Kidney epithelial cell (primary cell): ENCODE results near the gene SLC38A1. TPM values are rescaled to one million over a fixed set of nuclear protein-coding genes. Genes with fewer than 3 reads are reported as not detected.
A peak's percentile ranks its signal among the peaks of the same experiment; 100 is the strongest.
"Not testable (repeated sequence)": the region's sequence is repeated elsewhere in the genome, so short reads cannot be mapped to it uniquely, and the experiment has no call there.

Experiments used
- DNase-seq: peaks from one replicate; pipeline ENCODE4 v3.0.0-alpha.2; 2010; ENCODE audit warnings: low read depth
- H3K27me3 ChIP-seq: 2 replicates; pipeline ENCODE4 v1.6.0; 2011; ENCODE audit warnings: low read length; ENCODE audit not compliant: control insufficient read depth, insufficient read depth
- H3K36me3 ChIP-seq: 2 replicates; pipeline ENCODE4 v1.5.1; 2011; ENCODE audit warnings: low read length; ENCODE audit not compliant: control insufficient read depth, insufficient read depth
- H3K4me3 ChIP-seq: 2 replicates; pipeline ENCODE4 v1.5.1; 2011; ENCODE audit warnings: low read depth, mild to moderate bottlenecking, control low read depth, low read length
- total RNA-seq: library from RNA; depleted of rRNA; stranded (reverse); fragments of >200 nt; gene quantifications from 2 replicates; pipeline ENCODE4 v1.2.3, GENCODE V29; 2015
- TF ChIP-seq, protein P1 (sequence below): IDR thresholded peaks from 2 replicates; pipeline ENCODE4 v1.5.1; 2011; ENCODE audit warnings: mild to moderate bottlenecking, moderate library complexity, low read length, control low read depth, inconsistent platforms; ENCODE audit not compliant: insufficient read depth, poor library complexity, severe bottlenecking

Gene SLC38A1
- total RNA-seq, 1 donor from 2014 or later, result 245 TPM

DNA sequence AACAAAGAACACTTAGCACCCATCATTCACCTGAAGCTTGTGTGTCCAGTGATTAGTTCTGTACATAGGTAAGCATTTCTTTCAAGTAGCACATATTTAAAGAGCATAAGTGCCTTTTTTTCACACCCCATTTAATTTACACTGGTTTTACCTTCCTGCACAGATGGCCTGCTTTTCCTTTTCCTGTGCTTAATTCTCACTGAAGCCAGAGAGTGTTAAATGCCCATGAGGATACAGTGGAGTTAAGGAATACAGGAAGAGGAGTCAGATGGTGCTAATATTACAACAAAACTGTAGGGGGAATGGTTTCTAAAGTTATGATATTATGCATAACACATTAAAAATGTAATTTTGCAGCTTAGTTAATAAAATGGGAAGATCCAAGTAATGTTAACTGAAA, 31.0 kb upstream of the SLC38A1 start:
- DNase-seq, result no peak
- H3K4me3 ChIP-seq, result no peak overlapping the region
- TF ChIP-seq, protein P1, sequence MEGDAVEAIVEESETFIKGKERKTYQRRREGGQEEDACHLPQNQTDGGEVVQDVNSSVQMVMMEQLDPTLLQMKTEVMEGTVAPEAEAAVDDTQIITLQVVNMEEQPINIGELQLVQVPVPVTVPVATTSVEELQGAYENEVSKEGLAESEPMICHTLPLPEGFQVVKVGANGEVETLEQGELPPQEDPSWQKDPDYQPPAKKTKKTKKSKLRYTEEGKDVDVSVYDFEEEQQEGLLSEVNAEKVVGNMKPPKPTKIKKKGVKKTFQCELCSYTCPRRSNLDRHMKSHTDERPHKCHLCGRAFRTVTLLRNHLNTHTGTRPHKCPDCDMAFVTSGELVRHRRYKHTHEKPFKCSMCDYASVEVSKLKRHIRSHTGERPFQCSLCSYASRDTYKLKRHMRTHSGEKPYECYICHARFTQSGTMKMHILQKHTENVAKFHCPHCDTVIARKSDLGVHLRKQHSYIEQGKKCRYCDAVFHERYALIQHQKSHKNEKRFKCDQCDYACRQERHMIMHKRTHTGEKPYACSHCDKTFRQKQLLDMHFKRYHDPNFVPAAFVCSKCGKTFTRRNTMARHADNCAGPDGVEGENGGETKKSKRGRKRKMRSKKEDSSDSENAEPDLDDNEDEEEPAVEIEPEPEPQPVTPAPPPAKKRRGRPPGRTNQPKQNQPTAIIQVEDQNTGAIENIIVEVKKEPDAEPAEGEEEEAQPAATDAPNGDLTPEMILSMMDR, result no peak
- no peaks in the 10 kb centered on the region for H3K36me3 ChIP-seq
- H3K27me3 ChIP-seq, result no peaks in the 10 kb centered on the region

- H3K36me3 ChIP-seq, result no peaks in the 10 kb centered on the region
- H3K4me3 ChIP-seq, result no peak overlapping the region
- no peaks in the 10 kb centered on the region for H3K27me3 ChIP-seq
- DNase-seq, result no peak
- TF ChIP-seq, protein P1, result no peak
These were observed 29.4 kb upstream of the SLC38A1 start for GRCh38 chr12:46298261-46298660.

GRCh38 chr12:46296822-46297221, 28.0 kb upstream of the SLC38A1 start:
- no peak for DNase-seq
- Histone ChIP-seq H3K4me3 (no peak overlapping the region), H3K36me3 (no peaks in the 10 kb centered on the region), H3K27me3 (no peaks in the 10 kb centered on the region)
- TF ChIP-seq, protein P1, result no peak

- Histone ChIP-seq H3K36me3 (no peaks in the 10 kb centered on the region), H3K27me3 (no peaks in the 10 kb centered on the region), H3K4me3 (no peak overlapping the region)
- TF ChIP-seq, protein P1, result peak; percentile 5
- DNase-seq, result no peak
These were observed 24.0 kb upstream of the SLC38A1 start for GRCh38 chr12:46292754-46293402.

- H3K27me3 ChIP-seq, DNase-seq, H3K4me3 ChIP-seq: not testable (repeated sequence)
These were observed 23.1 kb upstream of the SLC38A1 start for GRCh38 chr12:46291953-46292352.

DNA sequence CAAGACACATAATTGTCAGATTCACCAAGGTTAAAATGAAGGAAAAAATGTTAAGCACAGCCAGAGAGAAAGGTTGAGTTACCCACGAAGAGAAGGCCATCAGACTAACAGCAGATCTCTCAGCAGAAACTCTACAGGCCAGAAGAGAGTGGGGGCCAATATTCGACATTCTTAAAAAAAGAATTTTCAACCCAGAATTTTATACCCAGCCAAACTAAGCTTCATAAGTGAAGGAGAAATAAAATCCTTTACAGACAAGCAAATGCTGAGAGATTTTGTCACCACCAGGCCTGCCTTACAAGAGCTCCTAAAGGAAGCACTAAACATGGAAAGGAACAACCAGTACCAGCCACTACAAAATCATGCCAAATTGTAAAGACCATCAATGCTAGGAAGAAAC, 16.3 kb upstream of the SLC38A1 start:
- H3K4me3 ChIP-seq, H3K36me3 ChIP-seq, DNase-seq, H3K27me3 ChIP-seq: not testable (repeated sequence)

More at GRCh38 chr12:46291953-46292352, 23.1 kb upstream of the SLC38A1 start:
- not testable (repeated sequence) for H3K36me3 ChIP-seq

GRCh38 chr12:46282829-46283228, 14.0 kb upstream of the SLC38A1 start:
- TF ChIP-seq, protein P1, result no peak
- Histone ChIP-seq H3K4me3 (no peak overlapping the region), H3K27me3 (no peaks in the 10 kb centered on the region), H3K36me3 (no peaks in the 10 kb centered on the region)
- no peak for DNase-seq
